Brain pericyte (primary cell): ENCODE data around the gene NBPF10.
"Not testable (repeated sequence)": the region's sequence is repeated elsewhere in the genome, so short reads cannot be mapped to it uniquely, and the experiment has no call there.

Experiments used
- DNase-seq: peaks from one replicate; pipeline ENCODE4 v3.0.0-alpha.2; 2012; ENCODE audit warnings: low read depth, low spot score

Gene NBPF10

DNA sequence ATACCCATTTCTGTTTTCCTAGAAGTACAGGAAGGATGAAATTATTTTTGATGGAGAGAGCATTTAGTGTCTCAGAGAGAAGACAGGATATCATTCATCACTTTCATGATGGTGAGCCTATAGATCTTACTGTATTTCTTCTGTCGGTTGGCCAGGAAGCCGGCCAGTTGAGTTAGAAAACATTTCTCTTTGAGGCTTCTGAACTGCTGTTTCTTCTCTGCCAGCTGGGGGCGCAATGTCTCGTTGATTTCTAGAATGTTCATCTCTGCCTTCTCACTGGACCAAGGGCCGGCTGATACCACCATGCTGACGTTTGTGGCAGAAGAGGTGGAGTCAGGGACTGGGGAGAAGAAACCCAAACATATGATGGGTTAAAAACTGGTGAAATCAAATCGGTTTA, at the start of gene NBPF10:
Gene NBPF10 (minus strand): TSS at position 340 of the 400 bp plus-strand sequence. CDS start 35 bp downstream, at position 305.
- DNase-seq, result not testable (repeated sequence)

- not testable (repeated sequence) for DNase-seq
Observed at GRCh38 chr1:146174531-146174930, 29.9 kb upstream of the NBPF10 start.

- not testable (repeated sequence) for DNase-seq
Observed at GRCh38 chr1:146167740-146168139, 23.1 kb upstream of the NBPF10 start.

- not testable (repeated sequence) for DNase-seq
Observed at GRCh38 chr1:146167273-146167672, 22.7 kb upstream of the NBPF10 start.
